ENCODE results near the gene RRAGA.
"Not testable (repeated sequence)": the region's sequence is repeated elsewhere in the genome, so short reads cannot be mapped to it uniquely, and the experiment has no call there.

- TF ChIP-seq CTCF (IDR thresholded peaks at IDR 0.05; ENCODE audit: low read depth, low read length); EZH2phosphoT487 (IDR thresholded peaks at IDR 0.05; ENCODE audit: low read depth): not testable (repeated sequence)
These were observed 48.2 kb downstream of the RRAGA start for GRCh38 chr9:19097431-19097830.

Measured in OCI-LY3 (cell line).